ENCODE measurements around the gene CERS6.
"Not testable (repeated sequence)": the region's sequence is repeated elsewhere in the genome, so short reads cannot be mapped to it uniquely, and the experiment has no call there.

CERS6 gene

GRCh38 chr2:168496906-168497305 lies 40.8 kb downstream of the CERS6 start:
- no peak for DNase-seq (ENCODE audit: low read depth in 2 of 2, low spot score in 1 of 2)

- DNase-seq (ENCODE audit: low read depth in 2 of 2, low spot score in 1 of 2): no peak
These were observed 43.4 kb downstream of the CERS6 start for GRCh38 chr2:168499500-168499899.

- DNase-seq (ENCODE audit: low read depth in 2 of 2, low spot score in 1 of 2): no peak
These were observed 44.4 kb downstream of the CERS6 start for GRCh38 chr2:168500516-168500915.

- no peak for DNase-seq (ENCODE audit: low read depth in 2 of 2, low spot score in 1 of 2)
These were observed 45.5 kb downstream of the CERS6 start for GRCh38 chr2:168501466-168502065.

GRCh38 chr2:168502852-168503251 lies 46.8 kb downstream of the CERS6 start:
- not testable (repeated sequence) for DNase-seq (ENCODE audit: low read depth in 2 of 2, low spot score in 1 of 2)

GRCh38 chr2:168503901-168504300 lies 47.8 kb downstream of the CERS6 start:
- no peak for DNase-seq (ENCODE audit: low read depth in 2 of 2, low spot score in 1 of 2)

- no peak for DNase-seq (ENCODE audit: low read depth in 2 of 2, low spot score in 1 of 2)
These were observed 48.3 kb downstream of the CERS6 start for GRCh38 chr2:168504323-168504722.

GRCh38 chr2:168510125-168510756 lies 54.2 kb downstream of the CERS6 start:
- no peak for DNase-seq (ENCODE audit: low read depth in 2 of 2, low spot score in 1 of 2)

GRCh38 chr2:168514692-168515091 lies 58.6 kb downstream of the CERS6 start:
- no peak for DNase-seq (ENCODE audit: low read depth in 2 of 2, low spot score in 1 of 2)

GRCh38 chr2:168515502-168515901 lies 59.4 kb downstream of the CERS6 start:
- no peak for DNase-seq (ENCODE audit: low read depth in 2 of 2, low spot score in 1 of 2)

GRCh38 chr2:168517816-168518215 lies 61.7 kb downstream of the CERS6 start:
- no peak for DNase-seq (ENCODE audit: low read depth in 2 of 2, low spot score in 1 of 2)

GRCh38 chr2:168518555-168519066 lies 62.5 kb downstream of the CERS6 start:
- DNase-seq (ENCODE audit: low read depth in 2 of 2, low spot score in 1 of 2): no peak

- no peak for DNase-seq (ENCODE audit: low read depth in 2 of 2, low spot score in 1 of 2)
These were observed 63.6 kb downstream of the CERS6 start for GRCh38 chr2:168519534-168520308.

GRCh38 chr2:168521053-168521741 lies 65.1 kb downstream of the CERS6 start:
- no peak for DNase-seq (ENCODE audit: low read depth in 2 of 2, low spot score in 1 of 2)

GRCh38 chr2:168522446-168522845 lies 66.4 kb downstream of the CERS6 start:
- no peak for DNase-seq (ENCODE audit: low read depth in 2 of 2, low spot score in 1 of 2)

GRCh38 chr2:168524005-168524404 lies 67.9 kb downstream of the CERS6 start:
- DNase-seq (ENCODE audit: low read depth in 2 of 2, low spot score in 1 of 2): no peak

GRCh38 chr2:168525020-168525419 lies 68.9 kb downstream of the CERS6 start:
- no peak for DNase-seq (ENCODE audit: low read depth in 2 of 2, low spot score in 1 of 2)

GRCh38 chr2:168525716-168526446 lies 69.8 kb downstream of the CERS6 start:
- DNase-seq (ENCODE audit: low read depth in 2 of 2, low spot score in 1 of 2): no peak

- no peak for DNase-seq (ENCODE audit: low read depth in 2 of 2, low spot score in 1 of 2)
These were observed 70.6 kb downstream of the CERS6 start for GRCh38 chr2:168526641-168527040.

GRCh38 chr2:168528016-168528415 lies 71.9 kb downstream of the CERS6 start:
- no peak for DNase-seq (ENCODE audit: low read depth in 2 of 2, low spot score in 1 of 2)

GRCh38 chr2:168528469-168528868 lies 72.4 kb downstream of the CERS6 start:
- no peak for DNase-seq (ENCODE audit: low read depth in 2 of 2, low spot score in 1 of 2)

All from stimulated activated CD8-positive, alpha-beta memory T cell treated with anti-CD3 and anti-CD28 coated beads, Interleukin-4, amount 100 ng/mL, for 1 hour (primary cell).